C4-2B (cell line): ENCODE results near the gene ZBTB7B.

Experiments
- H3K27ac ChIP-seq: fragments of 450-650 bp; 2 replicates; pipeline ENCODE4 v1.5.1; 2017
- ZFX ChIP-seq: fragments of 450-650 bp; IDR thresholded peaks from 2 replicates; pipeline ENCODE4 v1.6.1; 2017
- TF ChIP-seq, protein P1 (sequence below): fragments of 450-650 bp; conservative IDR thresholded peaks from 2 replicates; pipeline ENCODE4 v1.5.1; 2017; ENCODE audit warnings: mild to moderate bottlenecking

The ZBTB7B gene

DNA sequence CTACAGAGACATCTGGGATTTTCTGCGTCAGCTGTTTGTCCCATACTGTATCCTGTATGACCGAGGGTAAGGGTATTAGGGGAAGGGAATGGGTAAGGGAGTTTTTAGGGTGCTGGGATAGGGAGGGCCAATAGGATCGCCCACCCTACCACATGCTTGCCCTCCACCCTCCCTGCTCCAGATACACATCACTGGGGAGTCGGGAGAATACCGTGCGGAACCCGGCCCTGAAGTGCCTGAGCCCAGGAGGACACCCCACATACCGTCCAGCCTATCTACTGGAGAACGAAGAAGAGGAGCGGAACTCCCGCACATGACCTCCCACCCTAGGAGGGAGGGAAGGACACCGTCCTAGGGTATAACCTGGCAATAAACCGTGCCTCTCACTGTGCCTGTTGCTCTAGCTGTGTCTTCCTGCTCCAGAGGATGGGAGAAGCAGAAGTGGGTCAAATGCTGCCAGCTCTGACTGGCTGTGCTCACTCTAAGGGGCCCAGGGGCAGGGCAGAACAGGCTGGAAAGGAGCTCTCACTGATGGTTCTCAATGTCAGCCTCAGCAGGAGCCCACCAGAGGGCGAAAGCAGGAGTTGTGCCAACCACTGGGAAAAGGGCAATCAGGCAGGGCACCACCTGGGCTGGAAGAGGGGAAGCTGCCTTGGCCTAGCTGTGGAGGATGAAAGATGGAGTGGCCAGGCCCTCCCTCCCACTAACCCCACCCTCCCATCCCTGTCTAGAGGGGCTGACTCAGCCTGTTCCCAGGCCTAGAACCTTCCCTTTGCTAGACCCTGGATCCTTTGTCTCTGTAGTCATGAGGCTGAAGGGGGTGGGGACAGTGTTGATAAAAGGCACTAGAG lies 9.7 kb upstream of the ZBTB7B start:
- no peak overlapping the region for H3K27ac ChIP-seq
- TF ChIP-seq, protein P1, sequence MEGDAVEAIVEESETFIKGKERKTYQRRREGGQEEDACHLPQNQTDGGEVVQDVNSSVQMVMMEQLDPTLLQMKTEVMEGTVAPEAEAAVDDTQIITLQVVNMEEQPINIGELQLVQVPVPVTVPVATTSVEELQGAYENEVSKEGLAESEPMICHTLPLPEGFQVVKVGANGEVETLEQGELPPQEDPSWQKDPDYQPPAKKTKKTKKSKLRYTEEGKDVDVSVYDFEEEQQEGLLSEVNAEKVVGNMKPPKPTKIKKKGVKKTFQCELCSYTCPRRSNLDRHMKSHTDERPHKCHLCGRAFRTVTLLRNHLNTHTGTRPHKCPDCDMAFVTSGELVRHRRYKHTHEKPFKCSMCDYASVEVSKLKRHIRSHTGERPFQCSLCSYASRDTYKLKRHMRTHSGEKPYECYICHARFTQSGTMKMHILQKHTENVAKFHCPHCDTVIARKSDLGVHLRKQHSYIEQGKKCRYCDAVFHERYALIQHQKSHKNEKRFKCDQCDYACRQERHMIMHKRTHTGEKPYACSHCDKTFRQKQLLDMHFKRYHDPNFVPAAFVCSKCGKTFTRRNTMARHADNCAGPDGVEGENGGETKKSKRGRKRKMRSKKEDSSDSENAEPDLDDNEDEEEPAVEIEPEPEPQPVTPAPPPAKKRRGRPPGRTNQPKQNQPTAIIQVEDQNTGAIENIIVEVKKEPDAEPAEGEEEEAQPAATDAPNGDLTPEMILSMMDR: no peak; the same call in 1 of the 2 replicates
- no peak for TF ChIP-seq ZFX

DNA sequence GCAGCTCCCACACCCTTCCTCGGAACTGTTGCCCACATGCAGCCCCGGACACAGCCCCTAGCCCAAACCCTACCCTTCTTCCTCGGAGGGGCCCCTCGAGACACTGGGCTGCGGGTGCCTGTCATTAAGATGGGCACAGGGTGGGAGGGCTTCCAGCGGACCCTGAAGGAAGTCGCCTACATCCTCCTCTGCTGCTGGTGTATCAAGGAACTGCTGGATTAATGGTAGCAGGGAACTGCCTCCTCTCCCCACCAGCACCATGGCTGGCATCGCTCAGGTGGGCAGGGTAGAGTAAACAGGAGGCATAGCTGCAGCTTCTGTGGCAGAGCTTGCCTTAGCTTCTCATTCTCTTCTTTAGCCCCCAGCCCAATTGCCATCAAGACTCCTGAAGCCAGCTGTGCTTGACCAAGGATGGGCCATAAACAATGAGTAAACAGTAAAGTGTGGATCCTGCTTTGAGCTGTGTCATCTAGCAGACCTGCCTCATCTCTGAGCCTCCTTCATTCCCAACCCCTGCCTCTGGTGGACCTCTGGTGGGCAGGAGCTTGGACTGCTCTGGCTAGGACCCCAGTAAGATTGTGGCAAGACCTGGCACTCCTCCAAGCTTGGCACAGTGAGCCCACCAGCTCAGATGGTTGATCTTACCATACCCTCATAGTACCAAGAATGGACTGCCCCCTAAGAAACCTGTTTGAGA lies 8.9 kb upstream of the ZBTB7B start, which contains the start of gene LENEP:
LENEP (plus strand) TSS at position 15 of the 697 bp plus-strand sequence; CDS start at position 37, 22 bp downstream.
- TF ChIP-seq, protein P1: no peak
- TF ChIP-seq ZFX: no peak
- H3K27ac ChIP-seq: no peak within 1 kb of the TSS

DNA sequence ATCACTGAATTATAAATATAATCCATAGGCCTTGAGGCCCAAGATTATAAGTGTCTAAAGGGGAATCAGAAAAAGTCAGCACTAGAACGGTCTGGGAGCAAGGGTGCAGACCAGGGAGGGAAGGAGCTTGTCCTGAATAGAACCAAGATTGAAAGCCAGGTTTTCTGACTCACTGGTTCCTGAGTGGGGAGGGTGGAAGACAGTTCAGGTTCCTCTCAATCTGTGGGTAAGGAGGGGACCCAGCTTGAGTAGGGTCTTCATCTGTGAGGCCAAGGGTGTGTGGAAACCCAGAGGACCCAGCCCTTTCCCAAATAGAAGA lies 8.4 kb upstream of the ZBTB7B start:
- H3K27ac ChIP-seq: no peak overlapping the region
- no peak for TF ChIP-seq ZFX
- TF ChIP-seq, protein P1: no peak

DNA sequence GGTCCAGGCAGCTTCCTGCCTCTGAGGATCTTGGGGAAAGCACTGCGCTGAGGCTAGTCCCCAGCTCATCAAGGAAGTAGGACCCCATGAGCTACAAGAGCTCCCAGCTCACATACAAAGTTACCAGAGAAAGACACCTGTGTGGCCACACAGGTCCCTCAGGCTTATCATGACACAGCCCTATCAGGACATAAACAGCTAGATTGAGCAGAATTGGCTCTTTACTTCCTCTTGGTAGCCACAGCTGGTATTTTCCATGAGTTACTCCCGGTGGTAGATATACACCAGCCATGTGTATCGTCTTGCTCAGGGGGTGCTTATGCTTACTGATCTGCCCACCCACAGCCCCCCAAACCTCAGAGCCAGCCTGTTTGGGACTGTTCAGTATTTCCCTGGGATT lies 8.0 kb upstream of the ZBTB7B start:
- TF ChIP-seq, protein P1: no peak
- H3K27ac ChIP-seq: no peak overlapping the region

DNA sequence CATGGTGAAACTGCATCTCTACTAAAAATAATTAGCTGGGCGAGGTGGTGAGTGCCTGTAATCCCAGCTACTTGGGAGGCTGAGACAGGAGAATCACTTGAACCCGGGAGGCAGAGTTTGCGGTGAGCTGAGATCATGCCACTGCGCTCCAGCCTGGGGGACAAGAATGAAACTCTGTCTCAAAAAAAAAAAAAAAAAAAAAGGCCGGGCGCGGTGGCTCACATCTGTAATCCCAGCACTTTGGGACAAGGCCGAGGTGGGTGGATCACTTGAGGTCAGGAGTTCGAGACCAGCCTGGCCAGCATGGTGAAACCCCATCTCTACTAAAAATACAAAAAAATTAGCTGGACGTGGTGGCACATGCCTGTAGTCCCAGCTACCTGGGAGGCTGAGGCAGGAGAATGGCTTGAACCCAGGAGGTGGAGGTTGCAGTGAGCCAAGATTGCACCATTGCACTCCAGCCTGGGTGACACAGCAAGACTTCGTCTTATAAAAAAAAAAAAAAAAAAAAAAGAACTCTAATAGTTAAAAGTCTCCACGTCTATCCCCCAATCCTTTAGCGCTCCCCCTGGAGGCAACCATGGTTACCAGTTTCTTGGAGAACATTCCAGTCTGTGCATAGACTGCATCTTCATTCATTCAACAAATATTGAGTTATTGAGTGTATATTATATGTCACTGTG lies 7.2 kb upstream of the ZBTB7B start:
- TF ChIP-seq, protein P1: peak; percentile 72
- H3K27ac ChIP-seq: peak overlapping the region; percentile 1; the same call in 1 of the 2 replicates

DNA sequence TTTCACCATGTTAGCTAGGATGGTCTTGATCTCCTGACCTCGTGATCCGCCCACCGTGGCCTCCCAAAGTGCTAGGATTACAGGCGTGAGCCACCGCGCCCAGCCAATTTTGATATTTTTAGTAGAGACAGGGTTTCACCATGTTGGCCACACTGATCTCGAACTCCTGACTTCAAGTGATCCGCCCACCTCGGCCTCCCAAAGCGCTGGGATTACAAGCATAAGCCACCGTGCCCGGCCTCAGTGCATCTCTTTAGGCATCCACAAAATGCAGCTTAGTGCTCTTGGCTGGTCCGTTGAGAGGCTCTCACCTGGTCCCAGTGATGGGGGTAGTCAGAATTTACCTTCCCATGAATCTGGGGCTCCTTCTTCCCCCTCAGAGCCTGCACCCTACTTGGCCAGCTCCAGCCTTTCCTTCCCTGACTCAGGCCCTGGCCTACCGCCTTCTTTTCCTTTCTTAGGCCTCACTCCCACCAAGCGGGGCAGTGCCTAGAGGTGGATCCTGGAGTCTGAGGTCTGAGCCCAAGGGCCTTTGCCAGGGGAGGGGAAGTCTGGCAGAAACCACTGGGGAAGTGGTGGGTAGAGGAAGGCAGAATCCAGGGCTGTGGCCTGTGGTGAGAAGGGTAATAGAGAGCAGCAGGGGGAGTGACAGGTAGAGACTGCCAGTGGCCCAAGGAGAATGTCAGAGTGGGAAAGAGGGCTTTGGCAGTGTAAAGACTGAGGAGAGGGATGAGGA lies 5.5 kb upstream of the ZBTB7B start:
- TF ChIP-seq, protein P1: no peak
- H3K27ac ChIP-seq: peak overlapping the region; percentile 10
